ENCODE data around the gene PLXNC1.

DNA sequence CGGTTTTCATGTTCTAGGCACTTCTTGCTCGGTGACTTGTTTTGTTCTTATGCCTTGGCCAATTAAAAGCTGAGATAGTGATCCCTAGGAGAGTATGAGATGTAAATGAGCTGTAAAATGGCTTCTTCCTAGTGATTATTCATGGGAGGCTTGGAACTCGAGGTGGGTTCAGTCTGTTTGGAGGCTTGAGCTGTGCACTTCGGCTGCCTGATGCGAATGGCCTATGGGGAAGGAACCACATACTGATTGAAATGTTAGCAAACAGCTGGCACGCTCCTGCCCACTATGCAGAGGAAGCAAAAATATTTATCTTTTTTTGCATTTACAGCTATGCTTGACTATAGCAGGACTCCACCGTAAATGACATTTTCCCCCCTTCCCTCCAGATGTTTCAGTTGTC is 75.5 kb downstream of the PLXNC1 start:
- TF ChIP-seq, protein P1, sequence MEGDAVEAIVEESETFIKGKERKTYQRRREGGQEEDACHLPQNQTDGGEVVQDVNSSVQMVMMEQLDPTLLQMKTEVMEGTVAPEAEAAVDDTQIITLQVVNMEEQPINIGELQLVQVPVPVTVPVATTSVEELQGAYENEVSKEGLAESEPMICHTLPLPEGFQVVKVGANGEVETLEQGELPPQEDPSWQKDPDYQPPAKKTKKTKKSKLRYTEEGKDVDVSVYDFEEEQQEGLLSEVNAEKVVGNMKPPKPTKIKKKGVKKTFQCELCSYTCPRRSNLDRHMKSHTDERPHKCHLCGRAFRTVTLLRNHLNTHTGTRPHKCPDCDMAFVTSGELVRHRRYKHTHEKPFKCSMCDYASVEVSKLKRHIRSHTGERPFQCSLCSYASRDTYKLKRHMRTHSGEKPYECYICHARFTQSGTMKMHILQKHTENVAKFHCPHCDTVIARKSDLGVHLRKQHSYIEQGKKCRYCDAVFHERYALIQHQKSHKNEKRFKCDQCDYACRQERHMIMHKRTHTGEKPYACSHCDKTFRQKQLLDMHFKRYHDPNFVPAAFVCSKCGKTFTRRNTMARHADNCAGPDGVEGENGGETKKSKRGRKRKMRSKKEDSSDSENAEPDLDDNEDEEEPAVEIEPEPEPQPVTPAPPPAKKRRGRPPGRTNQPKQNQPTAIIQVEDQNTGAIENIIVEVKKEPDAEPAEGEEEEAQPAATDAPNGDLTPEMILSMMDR (conservative IDR thresholded peaks at IDR 0.05 in 1 of 2, IDR thresholded peaks at IDR 0.05 in 1 of 2; ENCODE audit: extremely low read depth in 1 of 2, insufficient read depth in 1 of 2, low read depth in 1 of 2, low read length in 2 of 2), result no peak
- no peak for TF ChIP-seq EZH2 (IDR thresholded peaks at IDR 0.05; ENCODE audit: borderline replicate concordance, low read length)

Data from mammary epithelial cell (primary cell).